MCF 10A (cell line): ENCODE measurements around the gene CLEC3B. TPM values are rescaled to one million over a fixed set of nuclear protein-coding genes. Genes with fewer than 3 reads are reported as not detected.

Experiments
- BruUV-seq: library from RNA; stranded (reverse); fragments of 400-500 nt; replicated peaks from 2 replicates; lab custom pipeline; 2021; lab: Mats Ljungman, UMichigan
- CTCF ChIA-PET: fragments of 300-600 bp; sonication (Branson Sonifier 250); formaldehyde crosslinking; extraction: SDS; loops from one replicate; lab custom pipeline; 2021; ENCODE audit warnings: antibody characterized with exemption, inconsistent platforms; lab: Yijun Ruan, JAX
- POLR2A ChIA-PET: fragments of 300-600, 350-650 bp; sonication (Branson Sonifier 250); formaldehyde crosslinking; extraction: SDS; loops from one replicate; lab custom pipeline; 2020; ENCODE audit warnings: antibody characterized with exemption, inconsistent platforms; lab: Yijun Ruan, JAX
- DNase-seq: peaks from one replicate; pipeline ENCODE4 v3.0.0-alpha.2; 2018; ENCODE audit not compliant: unreplicated experiment
- H3K27ac Mint-ChIP-seq: one replicate; pipeline ENCODE4 v1.8.0; 2022; ENCODE audit warnings: mild to moderate bottlenecking, low read depth, mixed read lengths; ENCODE audit not compliant: unreplicated experiment
- H3K27me3 Mint-ChIP-seq: one replicate; pipeline ENCODE4 v1.8.0; 2022; ENCODE audit warnings: mixed read lengths; ENCODE audit not compliant: insufficient read depth, unreplicated experiment
- H3K36me3 Mint-ChIP-seq: one replicate; pipeline ENCODE4 v1.8.0; 2022; ENCODE audit warnings: mild to moderate bottlenecking, moderate library complexity, mixed read lengths; ENCODE audit not compliant: insufficient read depth, unreplicated experiment
- H3K4me1 Mint-ChIP-seq: one replicate; pipeline ENCODE4 v1.8.0; 2022; ENCODE audit warnings: mixed read lengths; ENCODE audit not compliant: insufficient read depth, unreplicated experiment
- H3K4me3 Mint-ChIP-seq: one replicate; pipeline ENCODE4 v1.8.0; 2022; ENCODE audit warnings: mild to moderate bottlenecking, moderate library complexity, mixed read lengths; ENCODE audit not compliant: unreplicated experiment
- H3K9me3 Mint-ChIP-seq: one replicate; pipeline ENCODE4 v1.8.0; 2022; ENCODE audit warnings: mixed read lengths; ENCODE audit not compliant: unreplicated experiment
- CTCF ChIP-seq: fragments of 200-600 bp; IDR thresholded peaks from one replicate; pipeline ENCODE4 v1.8.0; 2022; ENCODE audit warnings: antibody characterized with exemption, mild to moderate bottlenecking; ENCODE audit not compliant: unreplicated experiment
- intact Hi-C: fragments of 100-400 bp; cut with micrococcal nuclease; formaldehyde crosslinking; loops from 2 replicates; pipeline ENCODE4 v1.14.1; 2022
- total RNA-seq: library from RNA; stranded (reverse); gene quantifications from 2 replicates; pipeline ENCODE4 v1.2.3, GENCODE V29; 2022

The CLEC3B gene
- total RNA-seq, 1 experiment from 2014 or later = not detected

GRCh38 chr3:45057557-45057956 is 31.5 kb downstream of the CLEC3B start:
- H3K4me1 Mint-ChIP-seq = peaks cover 49% of the 10 kb centered on the region
- intact Hi-C loops = no loop called here
- no peak for DNase-seq
- H3K36me3 Mint-ChIP-seq = no peaks in the 10 kb centered on the region
- no peaks in the 10 kb centered on the region for H3K27me3 Mint-ChIP-seq
- H3K27ac Mint-ChIP-seq = no peak overlapping the region
- no peaks in the 10 kb centered on the region for H3K9me3 Mint-ChIP-seq
- no peak for TF ChIP-seq CTCF
- ChIA-PET CTCF (interaction anchor here (0.6 to 5.5 kb wide), 7 partner anchors 14 to 524 kb away, joined by 3 to 26 read pairs (median 4); no protein-coding TSS in a partner anchor), POLR2A (interaction anchor here (0.7 to 1.4 kb wide), 3 partner anchors 76 to 462 kb away, joined by 3 read pairs; no protein-coding TSS in a partner anchor)
- no TSS peak for BruUV-seq
- H3K4me3 Mint-ChIP-seq = no peak overlapping the region

- CTCF ChIA-PET = no interaction called here
- no TSS peak for BruUV-seq
- no peaks in the 10 kb centered on the region for H3K36me3 Mint-ChIP-seq
- H3K4me1 Mint-ChIP-seq = peaks cover 40% of the 10 kb centered on the region
- H3K27me3 Mint-ChIP-seq = no peaks in the 10 kb centered on the region
- TF ChIP-seq CTCF = no peak
- POLR2A ChIA-PET = no interaction called here
- DNase-seq = no peak
- H3K9me3 Mint-ChIP-seq = no peaks in the 10 kb centered on the region
- no peak overlapping the region for H3K27ac Mint-ChIP-seq
- intact Hi-C loops = no loop called here
- no peak overlapping the region for H3K4me3 Mint-ChIP-seq
These were observed 33.0 kb downstream of the CLEC3B start for GRCh38 chr3:45059132-45059531.

GRCh38 chr3:45060165-45060892 is 34.2 kb downstream of the CLEC3B start:
- ChIA-PET POLR2A (no interaction called here), CTCF (no interaction called here)
- Mint-ChIP-seq H3K4me3 (no peak overlapping the region), H3K27me3 (no peaks in the 10 kb centered on the region), H3K27ac (no peak overlapping the region), H3K4me1 (peaks cover 38% of the 10 kb centered on the region), H3K36me3 (no peaks in the 10 kb centered on the region), H3K9me3 (no peaks in the 10 kb centered on the region)
- intact Hi-C loops = no loop called here
- no peak for TF ChIP-seq CTCF
- no peak for DNase-seq
- BruUV-seq = no TSS peak

GRCh38 chr3:45062697-45063070 is 36.6 kb downstream of the CLEC3B start:
- no peaks in the 10 kb centered on the region for H3K27me3 Mint-ChIP-seq
- DNase-seq = no peak
- BruUV-seq = no TSS peak
- H3K36me3 Mint-ChIP-seq = no peaks in the 10 kb centered on the region
- no peak for TF ChIP-seq CTCF
- H3K9me3 Mint-ChIP-seq = no peaks in the 10 kb centered on the region
- H3K4me3 Mint-ChIP-seq = no peak overlapping the region
- ChIA-PET CTCF (interaction anchor here (0.8 kb wide), 1 partner anchor 26 kb away, joined by 3 read pairs; no protein-coding TSS in a partner anchor), POLR2A (no interaction called here)
- H3K4me1 Mint-ChIP-seq = peaks cover 16% of the 10 kb centered on the region
- intact Hi-C loops = no loop called here
- H3K27ac Mint-ChIP-seq = no peak overlapping the region
